MG63 (cell line): ENCODE results near the gene ZNF362. TPM values are rescaled to one million over a fixed set of nuclear protein-coding genes. Genes with fewer than 3 reads are reported as not detected.

ENCODE experiments used
- DNase-seq: peaks from one replicate; pipeline ENCODE4 v3.0.0-alpha.2; 2020
- H3K27me3 ChIP-seq: fragments of 250-450 bp; sonication (Bioruptor Pico); 2 replicates; pipeline ENCODE4 v1.5.1; 2020; ENCODE audit warnings: mild to moderate bottlenecking, moderate library complexity
- H3K36me3 ChIP-seq: fragments of 250-450 bp; sonication (Bioruptor Pico); 2 replicates; pipeline ENCODE4 v1.5.1; 2020; ENCODE audit warnings: mild to moderate bottlenecking, moderate library complexity
- H3K4me3 ChIP-seq: fragments of 250-450 bp; sonication (Bioruptor Pico); 2 replicates; pipeline ENCODE4 v1.5.1; 2020; ENCODE audit warnings: mild to moderate bottlenecking, moderate library complexity
- H3K9me3 ChIP-seq: fragments of 250-450 bp; sonication (Bioruptor Pico); 2 replicates; pipeline ENCODE4 v1.5.1; 2020; ENCODE audit warnings: mild to moderate bottlenecking, moderate library complexity
- total RNA-seq: library from RNA; depleted of rRNA; stranded (reverse); fragments of >200 nt; shearing (Covaris generic); gene quantifications from 2 replicates; pipeline ENCODE4 v1.2.3, GENCODE V29; 2014; ENCODE audit warnings: low replicate concordance

The ZNF362 gene
- total RNA-seq, 1 experiment from 2014 or later: 3.3 TPM

DNA sequence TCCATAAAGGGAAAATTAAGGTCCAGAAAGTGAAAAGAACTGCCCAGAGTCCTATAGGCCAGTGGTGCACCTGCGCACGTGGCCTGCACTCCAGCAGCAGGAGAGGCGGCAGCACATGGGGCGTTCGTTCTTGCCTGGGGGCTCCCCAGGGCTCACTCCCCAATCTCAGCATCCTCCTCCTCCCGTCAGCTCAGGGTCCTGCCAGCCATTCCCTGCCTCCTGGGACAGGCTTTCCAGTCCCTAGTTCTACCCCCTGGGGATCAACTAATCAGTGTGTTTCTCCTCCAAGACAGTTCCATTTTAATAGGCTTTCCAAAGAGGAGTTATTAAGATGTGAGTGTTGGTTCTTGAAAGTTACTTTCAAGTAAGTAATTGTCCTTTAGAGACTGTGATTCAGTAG is 65.8 kb downstream of the ZNF362 start:
- Histone ChIP-seq H3K4me3 (no peak overlapping the region), H3K9me3 (no peaks in the 10 kb centered on the region), H3K27me3 (no peaks in the 10 kb centered on the region), H3K36me3 (peaks cover 37% of the 10 kb centered on the region)
- DNase-seq: no peak

DNA sequence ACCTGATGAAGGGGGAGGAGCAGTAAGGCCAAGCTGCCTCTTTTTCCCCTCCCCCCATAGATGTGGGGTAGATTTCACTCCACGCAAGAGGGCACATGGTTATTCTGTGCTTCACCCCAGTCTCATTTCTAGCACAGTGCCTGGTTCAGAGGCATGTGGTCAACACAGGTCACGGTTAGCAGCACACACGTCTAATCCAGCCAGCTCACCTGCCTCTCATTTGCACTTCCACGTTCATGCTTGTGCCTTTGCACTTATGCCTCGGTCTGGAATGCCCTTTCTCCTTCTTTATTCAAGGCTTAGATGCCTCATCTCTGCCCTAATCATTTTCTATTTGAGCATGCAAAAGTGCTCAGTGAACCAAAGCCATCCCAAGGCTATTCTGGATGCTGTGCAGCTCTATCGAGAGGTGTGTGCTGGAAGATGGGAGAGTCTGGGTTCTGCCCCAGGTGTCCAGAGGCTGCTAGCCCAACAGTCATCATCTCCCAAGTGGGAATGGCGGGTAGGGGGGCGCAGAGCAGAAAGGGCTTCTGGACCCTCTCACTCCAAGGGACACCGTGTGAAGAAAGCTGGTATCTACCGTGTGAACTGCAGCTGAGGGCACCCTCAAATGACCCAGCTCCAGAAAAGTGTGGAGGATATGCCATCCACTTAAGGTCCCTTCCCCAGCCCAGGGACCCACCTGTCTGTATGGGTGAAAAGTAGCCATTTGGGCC is 66.7 kb downstream of the ZNF362 start:
- H3K27me3 ChIP-seq: no peaks in the 10 kb centered on the region
- H3K9me3 ChIP-seq: no peaks in the 10 kb centered on the region
- H3K4me3 ChIP-seq: no peak overlapping the region
- no peak for DNase-seq
- peaks cover 46% of the 10 kb centered on the region for H3K36me3 ChIP-seq

DNA sequence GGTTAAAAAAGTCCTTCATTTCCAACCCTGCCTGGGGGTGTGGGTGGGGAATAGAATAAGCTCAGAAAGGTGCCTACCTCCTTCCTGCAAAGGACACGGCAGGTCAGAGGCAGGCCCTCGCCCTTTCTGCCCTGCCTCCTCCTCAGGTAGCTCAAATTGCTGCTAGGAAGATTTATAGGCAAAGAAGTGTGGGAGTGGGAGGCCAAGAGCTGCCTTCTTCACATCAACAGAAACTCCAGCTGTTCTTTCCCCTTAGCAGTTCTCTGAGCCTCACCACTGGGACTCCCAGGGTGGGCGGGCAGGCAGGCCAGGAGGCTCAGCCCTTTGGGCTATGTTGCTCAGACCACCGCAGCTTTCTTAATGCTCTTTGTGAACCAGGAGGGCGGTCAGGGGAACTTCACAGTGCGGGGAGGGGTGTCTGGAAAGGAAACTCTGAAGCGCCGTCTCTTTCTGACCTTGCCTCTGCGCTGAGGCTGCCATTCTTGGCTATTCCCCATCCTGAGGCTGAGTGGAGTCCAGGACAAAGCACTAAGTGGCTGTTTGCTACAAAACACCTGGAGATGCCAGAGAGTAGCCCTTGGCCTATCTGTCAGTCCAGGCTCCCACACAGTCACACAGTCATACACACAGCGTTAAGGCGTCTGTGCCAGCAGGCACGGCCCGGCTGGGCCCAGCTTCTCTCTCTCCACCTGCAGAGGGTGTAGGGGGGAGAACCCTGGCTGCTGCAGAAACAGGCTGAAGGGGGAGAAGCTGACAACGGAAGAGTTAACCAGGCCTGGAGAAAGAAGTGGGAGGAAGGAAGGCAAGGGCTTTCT is 67.6 kb downstream of the ZNF362 start:
- no peak for DNase-seq
- peaks cover 53% of the 10 kb centered on the region for H3K36me3 ChIP-seq
- H3K9me3 ChIP-seq: no peaks in the 10 kb centered on the region
- no peaks in the 10 kb centered on the region for H3K27me3 ChIP-seq
- H3K4me3 ChIP-seq: no peak overlapping the region

DNA sequence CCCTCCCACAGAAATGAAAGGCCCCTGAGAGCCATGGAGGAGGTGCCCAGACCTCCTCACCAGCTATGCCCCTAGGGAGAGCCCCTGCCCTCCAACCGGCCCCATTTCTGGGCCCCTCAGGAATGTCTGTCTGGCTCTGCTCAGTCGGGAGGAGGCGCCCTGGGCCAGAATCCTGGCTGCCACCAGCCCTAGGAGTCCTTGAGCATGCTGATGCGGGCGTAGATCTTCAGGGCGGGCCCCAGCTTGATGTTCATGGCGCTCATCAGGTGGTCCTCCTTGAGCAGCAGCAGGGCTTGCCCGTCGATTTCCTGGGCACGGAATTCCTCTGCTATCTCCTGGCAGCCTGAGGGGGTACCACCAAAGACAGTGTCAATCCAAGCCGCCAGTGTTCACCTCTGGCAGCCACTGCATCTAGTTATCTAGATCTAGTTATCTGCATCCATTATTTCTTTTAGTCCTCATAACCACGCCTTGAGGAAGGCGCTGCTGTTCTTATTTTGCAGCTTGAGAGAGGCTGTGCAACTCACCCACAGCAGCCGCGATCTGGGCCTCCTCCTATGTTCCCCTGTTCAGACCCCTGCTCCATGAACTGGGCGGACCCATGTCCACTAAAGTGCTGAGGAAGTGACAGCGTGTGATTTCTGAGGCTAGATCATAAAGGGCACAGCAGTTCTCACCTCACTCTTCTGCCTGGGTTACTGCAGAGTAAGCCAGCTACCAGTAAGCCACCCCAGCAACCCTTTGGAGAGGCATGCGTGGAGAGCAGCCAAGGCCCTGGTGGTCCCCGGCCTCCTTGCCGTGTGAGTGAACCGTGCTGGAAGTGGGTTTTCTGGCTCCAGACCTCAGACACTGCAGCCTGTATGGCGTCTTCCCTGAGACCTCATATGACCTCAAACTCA is 68.6 kb downstream of the ZNF362 start:
- H3K4me3 ChIP-seq: no peak overlapping the region
- H3K27me3 ChIP-seq: no peaks in the 10 kb centered on the region
- peaks cover 63% of the 10 kb centered on the region for H3K36me3 ChIP-seq
- H3K9me3 ChIP-seq: no peaks in the 10 kb centered on the region
- no peak for DNase-seq

DNA sequence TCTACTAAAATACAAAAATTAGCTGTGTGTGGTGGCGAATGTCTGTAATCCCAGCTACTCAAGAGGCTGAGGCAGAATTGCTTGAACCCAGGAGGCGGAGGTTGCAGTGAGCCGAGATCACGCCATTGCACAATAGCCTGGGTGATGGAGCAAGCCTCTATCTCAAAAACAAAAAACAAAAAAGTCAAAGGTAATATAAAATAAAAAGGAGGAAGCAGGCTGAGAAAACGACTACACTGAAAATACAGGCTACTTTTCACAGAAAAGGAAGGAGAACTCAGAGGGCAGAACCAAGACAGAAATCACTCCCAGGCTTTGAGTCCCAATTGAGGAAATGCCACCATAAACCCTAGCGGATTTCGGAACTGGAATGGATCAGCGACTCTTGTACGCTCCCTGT is 70.5 kb downstream of the ZNF362 start:
- Histone ChIP-seq H3K9me3 (no peaks in the 10 kb centered on the region), H3K27me3 (no peaks in the 10 kb centered on the region), H3K4me3 (no peak overlapping the region), H3K36me3 (peaks cover 82% of the 10 kb centered on the region)
- no peak for DNase-seq

DNA sequence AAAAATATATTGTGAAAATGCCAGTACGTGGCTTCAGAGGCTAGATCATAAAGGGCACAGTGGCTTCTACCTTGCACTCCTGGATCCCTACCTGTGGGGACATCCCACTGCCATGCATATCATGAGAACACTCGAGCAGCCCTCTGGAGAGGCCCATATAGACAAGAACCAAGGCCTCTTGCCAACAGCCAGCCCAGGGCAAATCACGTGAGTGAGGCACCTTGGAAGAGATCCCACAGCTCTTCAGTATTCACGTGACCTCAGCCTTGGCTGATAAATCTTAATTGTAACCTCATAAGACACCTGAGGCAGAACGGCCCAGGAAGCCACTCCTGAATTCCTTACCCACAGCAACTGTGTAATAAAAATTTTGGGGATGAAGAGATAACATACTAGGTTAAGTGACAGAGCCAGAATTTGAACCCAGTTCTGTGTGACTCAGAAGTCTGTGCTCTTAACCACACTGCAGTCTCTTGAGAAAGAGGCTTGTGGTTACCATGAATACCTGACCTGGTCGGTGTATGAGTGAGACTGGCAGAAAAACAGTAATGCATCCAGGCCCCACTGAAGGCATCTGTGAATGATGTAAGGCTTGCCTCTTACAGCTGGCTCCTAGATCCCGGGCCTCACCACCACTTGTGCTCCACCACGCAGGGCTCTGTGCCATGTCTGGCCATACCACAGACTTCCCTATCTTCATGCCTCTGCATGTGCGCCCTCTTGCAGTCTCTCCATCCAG is 71.5 kb downstream of the ZNF362 start:
- DNase-seq: peak; percentile 51
- Histone ChIP-seq H3K9me3 (no peaks in the 10 kb centered on the region), H3K27me3 (no peaks in the 10 kb centered on the region), H3K36me3 (peaks cover 89% of the 10 kb centered on the region), H3K4me3 (no peak overlapping the region)

DNA sequence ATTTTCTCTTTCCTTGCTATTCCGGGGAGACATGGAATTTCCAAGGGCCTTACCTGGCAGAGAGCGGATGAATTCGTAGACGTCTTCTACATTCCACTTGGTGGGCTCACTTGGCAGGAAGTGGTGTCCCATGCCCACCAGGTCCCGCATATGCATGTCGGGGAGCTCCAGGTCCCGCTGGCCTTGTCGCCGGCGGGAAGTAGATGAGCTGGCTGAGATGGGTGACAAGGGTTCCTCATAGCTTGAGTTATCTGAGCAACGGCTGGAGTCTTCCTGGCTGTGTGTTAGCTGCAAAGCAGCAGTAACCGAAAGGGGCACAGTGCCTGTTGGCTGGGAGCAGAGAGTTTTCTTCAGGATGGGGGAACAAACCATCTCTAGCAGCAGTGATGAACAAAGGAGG is 72.5 kb downstream of the ZNF362 start:
- no peaks in the 10 kb centered on the region for H3K27me3 ChIP-seq
- H3K9me3 ChIP-seq: no peaks in the 10 kb centered on the region
- no peak overlapping the region for H3K4me3 ChIP-seq
- no peak for DNase-seq
- H3K36me3 ChIP-seq: peaks cover 95% of the 10 kb centered on the region

DNA sequence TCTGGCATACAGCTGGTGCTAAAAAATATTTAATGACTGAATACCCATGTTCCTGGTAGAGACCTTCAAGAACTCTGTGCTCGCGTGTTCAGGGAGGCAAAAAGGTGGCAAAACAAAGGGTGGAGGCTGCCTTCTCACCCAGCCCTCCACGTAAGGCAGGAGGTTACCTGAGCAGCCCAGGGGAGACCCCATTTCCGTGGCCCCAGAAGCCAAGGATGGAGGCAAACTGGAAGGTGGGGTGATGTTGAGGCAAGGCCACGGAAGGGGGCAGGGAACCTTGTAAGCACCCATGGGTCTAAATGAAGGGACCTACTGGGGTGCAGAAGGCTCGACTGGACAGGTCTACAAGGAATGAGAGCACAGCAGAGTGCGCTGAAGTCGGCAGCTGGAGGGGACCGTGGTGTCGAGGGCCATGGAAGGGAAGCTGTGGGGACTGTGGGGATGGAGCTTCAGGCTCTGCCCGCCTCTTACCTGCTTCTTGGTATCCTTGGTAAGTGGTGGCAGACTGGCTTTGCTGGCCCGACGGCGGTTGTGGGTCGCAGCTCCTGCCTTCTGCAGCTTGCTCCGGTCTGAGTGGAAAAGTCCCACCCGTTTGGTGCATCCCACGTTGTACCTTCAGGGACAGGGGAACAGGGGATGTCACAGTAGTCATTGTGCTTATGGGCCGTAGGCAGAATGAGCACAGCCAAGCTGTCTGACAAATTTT is 73.5 kb downstream of the ZNF362 start:
- no peak for DNase-seq
- H3K9me3 ChIP-seq: no peaks in the 10 kb centered on the region
- no peaks in the 10 kb centered on the region for H3K27me3 ChIP-seq
- peaks cover 96% of the 10 kb centered on the region for H3K36me3 ChIP-seq
- H3K4me3 ChIP-seq: no peak overlapping the region

DNA sequence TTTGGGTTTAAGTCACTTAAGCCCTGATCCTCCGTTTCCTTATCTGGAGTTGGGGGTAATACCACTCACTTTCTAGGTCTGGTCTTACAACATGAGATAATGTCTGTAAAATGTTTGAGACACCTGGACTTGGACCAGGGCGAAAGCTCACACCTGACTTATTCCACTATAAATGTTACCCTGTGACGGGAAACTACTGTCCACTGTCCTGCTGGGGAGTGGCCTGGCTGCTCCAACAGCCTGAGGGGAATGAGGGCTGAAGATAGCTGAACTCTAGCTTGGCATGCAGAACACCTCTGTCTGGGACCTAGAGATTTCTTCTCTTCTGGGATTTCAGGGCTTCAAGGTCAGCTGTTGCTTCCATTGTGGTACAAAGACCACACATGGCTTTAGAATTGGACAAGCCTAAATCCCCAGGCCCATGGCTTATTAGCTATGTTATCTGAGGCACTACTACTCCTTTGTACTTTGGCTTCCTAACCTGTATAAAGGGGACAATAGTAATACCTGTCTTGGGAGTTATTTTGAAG is 74.1 kb downstream of the ZNF362 start:
- Histone ChIP-seq H3K4me3 (no peak overlapping the region), H3K36me3 (peaks cover 93% of the 10 kb centered on the region), H3K9me3 (no peaks in the 10 kb centered on the region), H3K27me3 (no peaks in the 10 kb centered on the region)
- DNase-seq: no peak

DNA sequence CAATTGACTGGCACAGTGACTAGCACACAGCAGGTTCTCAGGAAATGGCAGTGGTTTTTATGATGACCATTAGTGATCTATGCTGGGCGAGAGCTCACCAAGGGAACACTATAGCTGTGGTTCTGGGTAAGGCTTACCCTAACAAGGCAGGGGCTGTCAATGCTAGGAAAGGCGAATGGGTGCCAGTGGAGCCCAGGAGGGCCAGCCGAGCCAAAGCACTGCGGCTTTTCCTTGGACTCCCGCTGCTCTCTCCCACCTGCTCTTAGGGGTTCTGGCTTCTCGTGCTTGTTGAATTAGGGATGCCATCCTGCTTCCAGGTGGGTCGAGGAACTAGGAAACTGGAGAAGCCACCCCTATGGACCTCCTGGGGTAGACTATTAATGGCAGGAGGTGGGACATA is 74.6 kb downstream of the ZNF362 start:
- DNase-seq: no peak
- H3K4me3 ChIP-seq: no peak overlapping the region
- H3K27me3 ChIP-seq: no peaks in the 10 kb centered on the region
- H3K36me3 ChIP-seq: peaks cover 90% of the 10 kb centered on the region
- no peaks in the 10 kb centered on the region for H3K9me3 ChIP-seq

DNA sequence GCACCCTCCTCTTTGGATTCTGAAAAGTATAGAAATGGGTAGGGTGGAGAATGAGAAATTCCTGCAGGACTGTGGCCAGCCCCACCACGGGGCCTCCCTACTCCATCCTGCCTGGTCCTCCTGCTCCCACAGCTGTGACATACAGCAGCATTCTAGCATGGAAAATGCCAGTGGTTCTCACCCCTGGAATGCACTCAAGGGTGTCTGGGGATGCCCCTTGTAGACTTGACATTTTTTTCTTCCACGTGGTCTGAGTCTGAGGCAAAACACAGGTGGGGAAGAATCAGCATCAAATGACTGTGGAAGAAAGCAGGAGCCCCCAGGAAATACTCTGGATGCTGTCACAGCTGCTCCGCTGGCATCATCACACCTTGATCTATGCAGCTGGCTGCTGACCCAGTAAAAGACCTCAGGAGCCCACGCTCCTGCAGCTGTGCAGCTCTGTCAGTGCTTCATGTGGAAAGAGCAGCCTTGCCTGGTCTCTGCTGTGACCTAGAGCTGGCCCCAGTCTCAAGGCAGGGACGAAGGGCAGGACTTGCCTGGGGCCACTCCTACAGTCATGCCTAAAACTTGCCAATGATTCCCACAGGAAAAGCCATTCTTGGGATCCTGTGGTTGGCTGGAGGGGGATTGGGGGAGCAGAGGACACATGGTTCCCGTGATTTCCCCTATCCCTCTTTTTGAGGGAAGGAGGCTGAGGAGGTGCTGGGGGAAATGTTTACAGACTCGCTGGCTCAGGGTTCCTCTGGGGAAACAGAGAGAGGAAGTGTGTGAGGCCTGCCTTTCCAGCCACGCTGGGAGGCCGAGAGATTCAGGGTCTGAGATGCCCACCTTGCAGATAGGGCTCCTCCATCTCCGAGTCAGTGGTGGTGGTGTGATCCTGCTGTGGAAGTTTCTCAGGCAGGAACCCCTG is 75.4 kb downstream of the ZNF362 start:
- H3K27me3 ChIP-seq: no peaks in the 10 kb centered on the region
- DNase-seq: no peak
- H3K9me3 ChIP-seq: no peaks in the 10 kb centered on the region
- peaks cover 85% of the 10 kb centered on the region for H3K36me3 ChIP-seq
- no peak overlapping the region for H3K4me3 ChIP-seq

DNA sequence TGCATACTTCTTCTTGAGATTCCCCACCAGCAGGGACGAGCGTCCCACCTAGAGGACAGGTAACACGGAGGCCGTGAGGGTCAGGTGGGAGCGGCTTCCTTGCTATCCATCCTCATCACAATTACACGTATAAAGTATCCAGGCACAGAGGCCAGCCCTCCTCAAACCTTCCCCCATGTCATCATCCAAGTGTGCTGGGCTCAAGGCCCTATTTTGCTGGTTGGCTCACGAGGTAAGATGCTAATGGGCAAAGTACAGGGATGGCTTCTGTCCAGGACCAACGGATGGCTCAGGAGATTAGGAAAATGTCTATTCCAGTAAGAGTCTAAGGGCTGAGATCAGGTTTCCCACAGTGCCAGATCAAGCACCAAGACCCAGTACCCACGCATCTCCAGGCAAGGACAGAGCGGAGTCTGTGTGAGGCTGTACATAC is 76.1 kb downstream of the ZNF362 start:
- no peaks in the 10 kb centered on the region for H3K9me3 ChIP-seq
- H3K36me3 ChIP-seq: peaks cover 79% of the 10 kb centered on the region
- DNase-seq: no peak

DNA sequence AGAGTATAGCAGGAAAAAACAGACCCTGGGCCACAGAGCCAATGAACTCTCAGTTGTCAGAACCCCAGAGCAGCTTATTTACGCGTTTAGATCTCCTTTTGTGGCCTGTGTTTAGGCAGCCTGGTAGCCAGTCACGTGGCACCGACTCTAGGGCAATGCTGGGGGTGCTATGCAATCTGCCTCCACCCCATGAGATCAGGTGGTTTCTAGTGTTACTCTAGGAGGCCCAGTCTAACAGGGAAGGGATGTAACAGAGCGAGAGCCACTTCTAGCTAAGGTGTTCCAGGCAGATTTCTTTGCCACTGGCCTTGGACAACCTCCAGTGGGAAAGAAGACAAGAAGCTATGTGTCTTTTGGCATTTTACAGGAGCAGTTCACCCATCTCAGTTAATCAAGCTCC is 76.6 kb downstream of the ZNF362 start:
- Histone ChIP-seq H3K4me3 (no peak overlapping the region), H3K27me3 (no peaks in the 10 kb centered on the region), H3K9me3 (no peaks in the 10 kb centered on the region), H3K36me3 (peaks cover 79% of the 10 kb centered on the region)
- DNase-seq: no peak

More for the DNA sequence above, 76.1 kb downstream of the ZNF362 start:
- H3K4me3 ChIP-seq: no peak overlapping the region
- H3K27me3 ChIP-seq: no peaks in the 10 kb centered on the region

DNA sequence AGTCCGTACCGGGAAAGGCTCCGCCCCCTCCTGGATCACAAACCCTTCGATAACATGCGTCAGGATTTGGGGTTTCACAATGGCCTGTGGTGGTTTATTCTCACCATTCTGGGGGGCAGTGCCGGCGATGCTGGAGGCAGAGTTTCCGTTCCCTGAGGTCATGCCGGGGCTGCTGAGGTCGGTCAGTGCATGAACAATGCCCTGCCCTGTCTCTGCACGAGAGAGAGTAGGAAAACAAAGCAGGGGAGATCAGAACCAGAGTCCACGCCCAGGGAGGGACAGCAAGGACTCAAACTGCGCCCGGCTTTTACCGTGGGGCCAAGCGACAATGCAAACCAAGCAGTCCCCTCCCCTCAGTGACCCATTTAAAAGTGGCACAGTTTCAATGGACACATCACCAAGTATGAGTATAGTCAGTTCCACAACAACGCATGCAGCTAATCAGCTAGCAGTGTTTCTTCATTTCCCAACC is 77.8 kb downstream of the ZNF362 start:
- Histone ChIP-seq H3K27me3 (no peaks in the 10 kb centered on the region), H3K9me3 (no peaks in the 10 kb centered on the region), H3K36me3 (peaks cover 73% of the 10 kb centered on the region), H3K4me3 (no peak overlapping the region)
- DNase-seq: no peak

DNA sequence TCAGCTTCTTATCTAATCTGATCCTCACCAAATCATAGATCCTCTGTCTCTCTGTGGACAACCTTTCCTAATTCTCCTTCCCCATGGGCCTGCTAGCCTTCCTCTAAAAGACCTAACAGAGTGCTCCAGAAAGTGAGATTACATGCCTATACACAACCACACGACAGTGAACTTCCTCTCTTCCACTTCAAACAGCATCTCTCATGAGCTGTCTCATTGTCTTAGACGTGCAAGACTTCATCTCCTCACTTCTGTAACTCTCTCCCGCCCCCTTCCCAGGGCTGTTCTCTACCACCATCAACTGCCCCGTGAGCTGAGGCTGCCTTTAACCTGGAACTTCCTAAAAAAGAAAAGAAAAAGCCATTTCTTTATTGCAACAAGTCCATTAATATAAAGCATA is 78.7 kb downstream of the ZNF362 start:
- Histone ChIP-seq H3K4me3 (no peak overlapping the region), H3K36me3 (peaks cover 73% of the 10 kb centered on the region)
- no peak for DNase-seq

More for the DNA sequence above, 78.7 kb downstream of the ZNF362 start:
- Histone ChIP-seq H3K27me3 (no peaks in the 10 kb centered on the region), H3K9me3 (no peaks in the 10 kb centered on the region)
